Measurements from ENCODE around the gene SEC61A2.
"Not testable (repeated sequence)": the region's sequence is repeated elsewhere in the genome, so short reads cannot be mapped to it uniquely, and the experiment has no call there.

Gene SEC61A2

DNA sequence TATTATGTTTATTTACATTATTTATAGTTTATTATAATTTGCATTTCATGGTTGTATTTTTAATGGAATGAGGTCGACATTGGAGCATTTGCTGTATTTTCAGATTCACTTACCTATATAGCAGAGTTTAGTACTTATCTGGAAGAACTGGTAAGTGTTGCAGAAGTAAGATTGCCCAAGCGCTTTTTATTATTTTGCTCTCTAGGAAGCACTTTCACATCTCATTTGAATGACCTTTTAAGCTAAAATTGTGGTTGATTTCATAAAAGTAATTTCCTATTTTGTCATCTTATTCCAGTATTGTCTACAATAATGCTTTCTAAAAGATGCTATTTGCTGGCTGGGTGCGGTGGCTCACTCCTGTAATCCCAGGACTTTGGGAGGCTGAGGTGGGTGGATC lies 28.6 kb downstream of the SEC61A2 start:
- no peak for DNase-seq (ENCODE audit: low read depth in 4 of 4, low spot score in 1 of 4)

DNA sequence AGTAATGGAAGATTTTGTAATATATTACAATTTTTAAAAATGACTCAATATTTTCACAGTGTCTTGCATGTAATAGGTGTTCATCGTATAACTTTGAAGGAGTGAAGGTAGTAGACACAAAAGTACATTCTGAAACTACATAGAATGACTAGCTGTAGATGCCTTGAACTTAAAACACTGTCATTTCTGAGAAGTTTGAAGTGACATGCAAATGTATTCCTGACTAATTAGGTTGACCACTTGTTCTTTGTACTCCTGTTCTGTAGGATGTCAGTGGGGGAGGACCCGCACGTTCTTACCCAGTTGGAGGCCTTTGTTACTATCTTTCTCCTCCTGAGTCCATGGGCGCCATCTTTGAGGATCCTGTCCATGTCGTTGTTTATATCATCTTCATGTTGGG lies 31.2 kb downstream of the SEC61A2 start:
- no peak for DNase-seq (ENCODE audit: low read depth in 4 of 4, low spot score in 1 of 4)

DNA sequence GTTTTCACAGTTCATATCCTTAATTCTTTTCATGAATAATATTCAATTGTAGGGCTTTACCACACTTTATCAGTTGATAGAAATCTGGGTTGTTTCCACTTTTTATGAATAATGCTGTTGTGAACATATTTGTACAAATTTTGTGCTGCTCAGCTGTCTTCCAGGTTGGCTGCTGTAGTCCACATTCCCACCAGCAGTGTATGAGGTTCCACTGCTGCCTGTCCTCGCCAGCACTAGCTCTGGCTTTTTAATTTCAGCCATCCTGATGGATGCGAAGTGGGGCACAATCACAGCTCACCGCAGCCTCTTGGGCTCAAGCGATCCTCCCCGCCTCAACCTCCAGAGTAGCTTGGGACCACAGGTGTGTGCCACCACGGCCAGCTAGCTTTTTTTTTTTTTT lies 33.5 kb downstream of the SEC61A2 start:
- no peak for DNase-seq (ENCODE audit: low read depth in 4 of 4, low spot score in 1 of 4)

DNA sequence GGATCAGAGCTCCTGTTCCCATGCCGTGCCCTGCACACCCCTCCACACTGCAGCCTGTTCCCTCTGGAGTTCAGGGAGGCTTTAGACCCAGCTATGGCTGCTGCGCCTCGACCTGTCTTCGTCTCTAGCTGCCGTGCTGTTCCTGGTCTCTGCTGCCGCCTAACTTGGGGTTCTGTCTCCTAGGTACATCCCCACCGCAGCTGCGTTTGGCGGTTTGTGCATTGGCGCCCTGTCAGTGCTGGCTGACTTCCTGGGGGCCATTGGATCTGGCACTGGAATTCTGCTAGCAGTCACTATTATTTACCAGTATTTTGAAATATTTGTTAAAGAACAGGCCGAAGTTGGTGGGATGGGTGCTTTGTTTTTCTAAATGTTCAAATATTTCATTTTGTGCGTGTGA lies 34.6 kb downstream of the SEC61A2 start:
- no peak for DNase-seq (ENCODE audit: low read depth in 4 of 4, low spot score in 1 of 4)

DNA sequence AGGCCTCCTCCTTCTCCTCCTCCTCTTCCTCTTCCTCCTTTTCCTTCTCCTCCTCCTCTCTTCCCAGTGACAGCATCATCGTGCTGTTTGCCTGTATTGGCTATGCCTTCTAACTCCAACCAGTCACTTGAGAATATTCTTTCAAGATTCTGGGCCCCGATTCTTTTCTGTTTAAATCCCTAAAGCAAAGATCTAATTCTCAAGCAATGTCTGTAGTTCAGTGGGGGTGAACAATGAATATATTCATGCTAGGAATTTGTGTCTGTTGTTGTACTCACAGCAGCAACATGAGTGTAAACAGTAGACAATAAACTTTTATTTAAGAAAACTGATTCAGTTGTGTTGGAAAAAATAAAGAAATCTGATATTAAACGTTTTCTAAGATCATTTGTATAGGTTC lies 35.6 kb downstream of the SEC61A2 start:
- DNase-seq (ENCODE audit: low read depth in 4 of 4, low spot score in 1 of 4), result no peak

DNA sequence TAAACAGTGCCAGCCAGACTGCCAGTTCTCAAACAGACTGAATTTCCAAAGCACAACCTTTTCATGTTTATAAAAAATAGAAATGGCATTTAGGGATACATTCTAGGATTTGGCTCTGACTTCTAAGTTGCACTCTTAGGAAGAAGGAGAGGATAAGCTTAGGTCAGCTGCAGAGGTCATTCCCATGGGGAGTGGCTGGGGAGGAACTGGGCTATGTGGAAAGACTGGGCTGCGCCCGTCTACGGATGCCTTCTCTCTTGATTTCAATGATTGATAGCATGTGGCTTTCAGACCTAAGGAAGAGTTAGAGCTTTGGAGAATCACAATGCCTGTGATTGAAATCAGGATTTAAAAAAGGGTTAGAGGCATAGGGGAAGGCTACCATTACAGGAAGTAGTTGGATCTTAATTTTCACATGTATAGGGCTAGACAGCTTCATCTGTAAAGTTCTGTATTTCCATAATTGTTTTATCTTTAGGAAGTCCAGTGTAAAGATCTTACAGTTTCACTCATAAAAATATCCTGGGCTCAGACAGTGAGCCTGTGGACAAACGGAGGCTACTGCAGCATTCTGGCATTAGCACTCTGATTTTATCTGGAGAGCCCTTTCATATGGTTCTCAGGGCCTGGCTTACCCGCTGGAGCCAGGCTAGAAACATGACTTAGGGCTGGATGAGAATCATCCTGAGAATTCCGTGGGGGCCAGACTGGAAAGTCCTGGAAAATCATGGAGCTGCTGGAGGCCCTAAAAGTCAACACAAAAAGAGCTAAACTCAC lies 36.7 kb downstream of the SEC61A2 start:
- DNase-seq (ENCODE audit: low read depth in 4 of 4, low spot score in 1 of 4), result no peak

DNA sequence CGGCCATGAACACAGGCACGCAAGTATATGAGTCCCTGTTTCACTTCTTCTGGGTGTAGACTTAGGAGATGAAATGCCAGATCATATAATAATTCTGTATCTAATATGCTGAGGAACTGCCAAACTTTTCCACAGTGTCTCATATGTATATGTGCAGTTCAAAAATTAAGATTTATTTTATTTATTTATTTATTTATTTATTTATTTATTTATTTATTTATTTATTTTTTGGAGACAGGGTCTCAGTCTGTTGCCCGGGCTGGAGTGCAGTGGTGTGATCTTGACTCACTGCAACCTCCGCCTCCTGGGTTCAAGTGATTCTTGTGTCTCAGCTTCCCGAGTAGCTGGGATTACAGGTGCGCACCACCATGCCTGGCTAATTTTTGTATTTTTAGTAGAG lies 42.0 kb downstream of the SEC61A2 start:
- not testable (repeated sequence) for DNase-seq (ENCODE audit: low read depth in 4 of 4, low spot score in 1 of 4)

DNA sequence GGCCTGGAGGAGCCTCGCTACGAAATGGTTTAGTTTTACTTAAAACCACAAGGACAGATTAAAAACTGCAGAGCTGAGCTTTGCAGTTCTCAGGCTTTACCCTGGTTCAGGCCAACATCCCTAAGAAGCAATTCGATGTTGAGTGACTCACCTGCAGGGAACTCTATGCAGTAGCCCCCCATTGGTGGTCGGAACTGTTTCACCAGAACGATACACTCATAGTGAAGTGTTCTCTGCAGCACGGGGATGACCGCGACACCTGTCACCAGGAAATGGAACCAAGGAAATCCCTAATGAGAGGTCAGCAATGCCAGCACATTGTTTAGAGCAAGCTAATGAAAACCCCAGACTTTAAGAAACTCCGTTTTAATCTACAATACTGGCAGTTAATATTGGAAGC lies 48.2 kb downstream of the SEC61A2 start:
- DNase-seq (ENCODE audit: low read depth in 4 of 4, low spot score in 1 of 4), result no peak

DNA sequence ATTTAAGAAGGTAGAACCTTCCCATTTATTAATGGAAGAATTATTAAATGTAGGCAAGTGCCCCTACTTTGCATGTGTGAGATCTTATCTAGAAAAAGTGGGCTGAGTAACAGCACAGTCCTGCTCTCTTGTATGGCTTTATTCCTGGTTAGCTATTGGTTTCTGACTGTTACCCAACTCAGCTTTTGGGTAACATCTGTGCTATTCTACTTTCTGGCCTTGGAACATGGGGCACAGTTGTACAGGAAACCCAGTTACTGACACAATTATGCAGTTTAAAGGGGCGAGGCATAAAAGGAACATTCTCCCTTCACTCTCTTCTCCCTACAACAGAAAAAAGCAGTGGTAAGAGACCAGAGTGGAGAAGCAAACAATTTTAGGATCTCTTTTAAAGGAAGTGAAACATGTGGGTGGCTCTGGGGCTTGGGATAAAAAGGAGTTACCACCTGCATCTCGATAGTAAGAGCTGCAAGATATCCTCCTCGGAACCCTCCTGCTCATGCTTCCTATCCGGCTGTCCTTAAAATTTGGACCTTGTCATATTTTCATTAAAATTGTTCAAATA lies 50.2 kb downstream of the SEC61A2 start:
- no peak for DNase-seq (ENCODE audit: low read depth in 4 of 4, low spot score in 1 of 4)

DNA sequence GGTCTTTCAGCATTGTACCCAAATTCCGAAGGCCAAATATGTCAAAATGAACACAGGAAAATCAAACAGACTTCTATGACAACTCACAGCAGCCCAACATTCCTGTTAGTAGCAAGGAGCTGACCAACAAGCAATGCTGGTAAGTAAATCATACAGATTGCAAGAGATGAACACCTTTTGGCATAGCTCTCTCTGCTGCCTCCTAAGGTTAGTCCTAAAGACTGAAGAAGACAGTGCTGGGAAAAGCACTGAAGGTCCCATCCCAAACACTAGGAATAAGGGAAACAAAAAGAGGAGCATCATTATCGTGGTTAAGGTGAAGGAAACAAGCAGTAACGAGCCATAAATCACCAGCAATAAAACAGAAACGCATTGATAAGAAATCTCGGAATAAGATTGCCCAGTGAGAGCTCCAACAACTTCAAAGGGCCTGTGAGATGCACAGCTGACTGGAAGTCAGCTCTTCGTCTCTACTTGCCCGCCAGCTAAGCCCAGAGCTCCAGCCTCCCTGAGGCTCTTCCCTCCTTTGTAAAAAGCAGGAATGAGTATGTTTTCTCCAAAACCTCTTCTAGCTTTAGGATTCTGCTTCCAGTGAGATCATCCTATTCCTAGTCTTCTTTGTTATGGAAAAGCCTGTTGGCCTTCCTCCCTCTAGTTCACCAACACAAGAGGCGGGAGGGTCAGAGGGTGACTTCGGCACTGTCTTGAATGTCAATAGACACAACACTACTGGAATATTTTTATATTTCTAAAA lies 50.9 kb downstream of the SEC61A2 start:
- no peak for DNase-seq (ENCODE audit: low read depth in 4 of 4, low spot score in 1 of 4)

DNA sequence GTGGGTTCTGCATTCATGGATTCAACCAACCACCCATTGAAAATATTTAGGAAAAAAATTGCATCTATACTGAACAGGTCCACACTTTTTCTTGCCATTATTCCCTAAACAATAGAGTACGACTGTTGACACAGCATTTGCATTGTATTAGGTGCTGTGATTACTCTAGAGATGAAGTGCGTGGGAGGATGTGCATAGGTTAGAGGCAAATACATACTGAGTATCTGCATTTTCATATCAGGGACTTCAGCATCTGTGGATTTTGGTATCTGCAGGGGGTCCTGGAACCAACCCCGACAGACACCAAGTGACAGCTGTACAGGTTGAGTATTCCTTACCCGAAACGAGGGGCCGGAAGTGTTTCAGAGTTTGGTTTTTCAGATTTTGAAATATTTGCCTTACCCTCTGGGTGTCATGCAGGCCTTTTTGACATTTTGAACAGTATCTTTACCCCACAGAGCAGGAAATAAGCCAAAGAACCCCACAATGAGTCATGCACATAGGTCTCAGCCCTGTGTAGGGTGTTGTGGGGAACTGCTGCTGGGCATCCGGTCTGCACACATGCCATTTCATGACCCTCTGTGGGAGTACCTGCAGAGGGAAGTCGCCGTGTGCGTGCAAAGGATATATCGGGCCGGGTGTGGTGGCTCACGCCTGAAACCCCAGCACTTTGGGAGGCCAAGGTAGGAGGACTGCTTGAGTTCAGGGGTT lies 51.7 kb downstream of the SEC61A2 start:
- DNase-seq (ENCODE audit: low read depth in 4 of 4, low spot score in 1 of 4), result peak in 2 of 4 experiments; percentile 32 to 43

DNA sequence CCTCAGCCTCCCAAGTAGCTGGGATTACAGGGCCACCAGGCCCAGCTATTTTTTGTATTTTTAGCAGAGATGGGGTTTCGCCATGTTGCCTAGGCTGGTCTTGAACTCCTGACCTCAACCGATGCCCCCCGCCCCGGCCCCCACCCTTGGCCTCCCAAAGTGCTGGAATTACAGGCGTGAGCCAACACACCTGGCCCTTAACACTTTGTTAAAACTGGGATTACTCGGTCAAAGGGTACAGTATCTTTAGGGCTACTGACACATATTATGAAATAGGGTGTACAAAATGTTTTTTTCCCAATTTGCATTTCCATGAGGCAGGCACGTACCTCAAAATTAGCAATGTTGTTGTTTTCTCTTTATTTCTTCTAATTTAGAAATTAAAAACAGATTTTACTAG lies 54.7 kb downstream of the SEC61A2 start:
- no peak for DNase-seq (ENCODE audit: low read depth in 4 of 4, low spot score in 1 of 4)

DNA sequence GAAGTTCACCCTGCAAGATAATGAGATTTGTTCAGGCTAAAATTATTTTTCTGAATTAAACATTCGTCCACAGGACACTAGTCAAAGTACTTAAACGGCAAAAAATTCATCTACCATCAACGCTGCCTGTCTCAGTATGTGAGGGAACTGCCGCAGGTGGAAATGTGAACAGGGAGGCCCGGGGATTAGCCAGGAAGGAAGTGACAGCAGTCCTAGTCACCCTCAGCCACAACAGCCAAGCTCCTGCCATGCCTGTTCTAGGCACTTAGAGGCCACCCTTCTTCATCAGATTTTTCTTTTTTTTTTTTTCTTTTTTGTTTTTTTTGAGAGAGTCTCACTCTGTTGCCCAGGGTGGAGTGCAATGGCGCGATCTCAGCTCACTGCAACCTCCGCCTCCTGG lies 56.8 kb downstream of the SEC61A2 start:
- no peak for DNase-seq (ENCODE audit: low read depth in 4 of 4, low spot score in 1 of 4)

DNA sequence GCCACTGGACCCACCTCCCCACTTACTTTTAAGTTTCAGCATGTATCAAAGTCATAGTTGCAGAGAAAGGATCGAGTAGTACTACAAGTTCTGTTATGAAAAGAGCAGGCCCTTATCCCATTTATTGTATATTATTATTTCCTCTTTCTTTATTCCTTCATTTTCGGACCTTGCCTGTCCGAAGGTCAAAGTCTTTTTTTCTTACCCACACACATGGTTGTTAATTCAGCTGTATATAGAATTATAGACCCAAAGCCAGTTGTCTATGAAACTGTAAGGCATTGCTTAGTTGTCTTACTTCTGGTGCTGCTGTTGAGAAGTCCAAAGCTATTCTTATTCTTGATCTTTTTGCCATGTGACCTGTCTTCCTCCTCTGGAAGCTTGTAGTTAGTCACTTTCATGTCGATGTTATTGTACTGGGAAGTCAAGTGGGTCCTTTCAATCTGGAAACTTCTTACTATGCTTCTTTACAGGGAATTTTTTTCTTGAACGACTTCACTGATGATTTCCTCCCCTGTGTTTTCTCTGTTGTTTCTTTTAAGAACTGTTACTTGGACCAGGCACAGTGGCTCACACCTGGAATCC lies 57.9 kb downstream of the SEC61A2 start:
- DNase-seq (ENCODE audit: low read depth in 4 of 4, low spot score in 1 of 4), result no peak

DNA sequence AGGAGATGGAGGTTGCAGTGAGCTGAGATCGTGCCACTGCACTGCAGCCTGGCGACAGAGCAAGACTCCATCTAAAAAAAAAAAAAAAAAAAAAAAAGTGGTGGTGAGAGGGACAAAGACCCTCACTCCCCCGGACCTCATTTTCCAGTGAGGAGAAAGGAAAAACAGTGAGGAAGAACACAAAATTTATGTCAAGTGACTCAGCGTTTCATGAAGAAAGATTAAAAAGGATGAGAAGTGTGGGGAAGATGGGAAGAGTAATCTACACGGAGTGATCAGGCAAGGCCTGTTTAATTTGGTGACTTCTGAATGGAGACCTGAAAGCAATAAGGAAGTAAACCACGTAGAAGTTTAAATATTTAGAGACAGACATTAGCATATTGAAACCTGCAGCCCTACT lies 59.2 kb downstream of the SEC61A2 start:
- no peak for DNase-seq (ENCODE audit: low read depth in 4 of 4, low spot score in 1 of 4)

DNA sequence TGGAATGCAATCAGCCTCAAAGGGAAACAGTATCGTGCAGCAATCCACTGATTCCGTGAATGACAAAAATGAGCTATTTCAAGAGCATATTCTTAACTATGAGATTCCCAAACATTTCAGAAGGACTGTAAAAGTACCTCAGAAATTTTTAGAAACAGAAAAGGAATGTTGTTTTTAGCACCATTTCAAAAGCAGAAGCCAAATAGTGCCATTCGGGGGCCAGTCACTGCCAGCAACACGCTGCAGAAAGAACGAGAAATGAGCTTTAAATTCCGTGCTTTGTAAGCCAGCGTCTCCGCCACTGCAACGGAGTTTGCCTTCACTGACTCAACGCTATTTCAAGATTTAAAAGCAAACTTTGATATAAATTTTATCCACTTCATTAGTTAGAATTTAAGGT lies 59.9 kb downstream of the SEC61A2 start:
- no peak for DNase-seq (ENCODE audit: low read depth in 4 of 4, low spot score in 1 of 4)

DNA sequence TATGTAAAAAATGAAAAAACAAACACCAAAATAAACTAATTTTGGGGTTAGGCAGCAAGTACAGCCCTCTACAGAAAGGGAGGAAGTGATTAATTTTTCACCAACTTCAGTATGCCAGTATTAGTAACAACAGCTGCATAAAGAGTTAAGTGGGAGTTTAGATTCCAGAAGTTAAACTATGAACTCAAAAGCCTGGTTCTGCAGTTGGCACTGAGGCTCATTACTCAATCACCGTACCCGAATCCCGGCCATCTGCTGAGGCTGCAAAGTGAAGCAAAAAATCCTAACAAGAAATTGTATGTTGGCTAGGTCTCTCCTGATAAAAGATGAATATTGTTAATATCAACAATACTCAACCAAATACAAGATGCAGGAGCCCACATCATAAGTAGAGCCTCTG lies 62.2 kb downstream of the SEC61A2 start:
- no peak for DNase-seq (ENCODE audit: low read depth in 4 of 4, low spot score in 1 of 4)

DNA sequence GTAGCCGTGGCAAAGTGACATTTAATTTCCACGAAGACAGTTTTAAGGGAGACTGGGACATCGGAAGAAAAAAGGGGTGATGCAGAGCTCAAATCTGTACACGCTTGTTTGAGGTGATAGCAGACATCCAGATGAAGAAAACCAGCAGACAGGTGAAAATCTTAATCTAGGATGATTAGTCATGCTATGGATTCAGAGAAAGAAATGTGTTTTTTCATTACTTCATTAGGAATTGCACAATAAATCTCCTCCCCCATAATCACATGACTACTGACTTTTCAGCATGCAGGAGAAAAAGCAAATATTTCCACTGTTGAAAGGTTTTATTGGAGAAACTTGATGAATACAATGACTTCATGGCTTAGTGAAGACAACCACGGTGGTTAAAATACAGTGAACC lies 63.7 kb downstream of the SEC61A2 start:
- DNase-seq (ENCODE audit: low read depth in 4 of 4, low spot score in 1 of 4), result no peak

DNA sequence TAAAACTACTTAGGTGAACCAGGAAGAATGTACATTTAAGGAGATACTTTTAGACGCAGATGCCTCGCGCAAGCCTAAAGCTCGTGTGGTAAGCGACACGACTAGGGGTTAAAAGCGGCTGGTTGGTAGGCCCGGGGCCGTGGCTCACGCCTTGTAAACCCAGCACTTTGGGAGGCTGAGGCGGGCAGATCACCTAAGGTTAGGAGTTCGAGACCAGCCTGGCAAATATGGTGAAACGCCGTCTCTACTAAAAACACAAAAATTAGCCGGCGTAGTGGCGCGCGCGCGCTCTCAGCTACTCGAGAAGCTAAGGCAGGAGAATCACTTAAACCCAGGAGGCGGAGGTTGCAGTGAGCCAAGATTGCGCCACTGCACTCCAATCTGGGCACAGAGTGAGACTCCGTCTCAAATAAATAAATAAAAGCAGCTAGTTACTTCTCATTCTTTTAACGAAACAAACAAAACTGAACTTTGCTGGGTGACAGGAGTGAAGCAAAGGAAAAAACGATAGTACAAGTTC lies 65.3 kb downstream of the SEC61A2 start:
- DNase-seq (ENCODE audit: low read depth in 4 of 4, low spot score in 1 of 4), result peak in 1 of 4 experiments; percentile 12

DNA sequence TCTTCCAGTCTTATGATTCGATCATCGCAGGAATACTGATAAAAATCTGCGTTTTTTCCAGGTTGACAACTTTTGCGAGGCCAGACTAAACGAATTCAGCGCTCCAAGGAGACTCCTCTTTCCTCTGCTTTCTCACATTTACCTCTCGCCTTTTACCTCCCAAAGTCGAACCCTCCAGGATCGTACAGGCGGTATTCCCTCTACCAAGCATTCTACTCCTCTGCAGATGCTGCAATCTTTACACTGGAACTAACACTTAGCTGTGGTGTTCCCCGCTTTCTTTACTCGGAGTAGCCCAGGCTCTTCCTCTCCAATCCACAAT lies 65.8 kb downstream of the SEC61A2 start:
- DNase-seq (ENCODE audit: low read depth in 4 of 4, low spot score in 1 of 4), result no peak

Data from stimulated activated CD4-positive, alpha-beta T cell treated with anti-CD3 and anti-CD28 coated beads, Interleukin-1b, Interleukin-23, amount 100 ng/mL, for 24 hours (primary cell).